Subcutaneous abdominal adipose tissue (tissue), 5 donors: Measurements from ENCODE around the gene SUMO1.

Source experiments
- H3K27ac ChIP-seq: one replicate; pipeline ENCODE4 v1.7.0; 2013; ENCODE audit warnings: low read depth, mild to moderate bottlenecking, inconsistent platforms, low read length, moderate library complexity
- H3K27me3 ChIP-seq, 5 donors: one replicate each; pipeline ENCODE4 v1.7.0; 2013; ENCODE audit warnings: low read length in 5 of 5, inconsistent platforms in 1 of 5; ENCODE audit not compliant: control insufficient read depth in 5 of 5, insufficient read depth in 4 of 5
- H3K36me3 ChIP-seq, 5 donors: one replicate each; pipeline ENCODE4 v1.7.0; 2013; ENCODE audit warnings: low read length in 5 of 5; ENCODE audit not compliant: control insufficient read depth in 5 of 5, insufficient read depth in 5 of 5
- H3K4me1 ChIP-seq, 5 donors: one replicate each; pipeline ENCODE4 v1.7.0; 2013; ENCODE audit warnings: low read length in 5 of 5, mild to moderate bottlenecking in 3 of 5, moderate library complexity in 1 of 5; ENCODE audit not compliant: control insufficient read depth in 5 of 5, insufficient read depth in 5 of 5
- H3K4me3 ChIP-seq, 5 donors: one replicate each; pipeline ENCODE4 v1.7.0; 2013; ENCODE audit warnings: low read length in 5 of 5, low read depth in 1 of 5
- H3K9ac ChIP-seq, 5 donors: one replicate each; pipeline ENCODE4 v1.7.0; 2013; ENCODE audit warnings: low read length in 5 of 5, mild to moderate bottlenecking in 4 of 5, moderate library complexity in 3 of 5
- H3K9me3 ChIP-seq, 5 donors: one replicate each; pipeline ENCODE4 v1.7.0; 2013; ENCODE audit warnings: low read length in 5 of 5; ENCODE audit not compliant: control insufficient read depth in 5 of 5
- donor health status: healthy.
- donor health status: healthy.
- donor health status: healthy.
- donor health status: healthy.
- donor health status: healthy.

SUMO1 gene

DNA sequence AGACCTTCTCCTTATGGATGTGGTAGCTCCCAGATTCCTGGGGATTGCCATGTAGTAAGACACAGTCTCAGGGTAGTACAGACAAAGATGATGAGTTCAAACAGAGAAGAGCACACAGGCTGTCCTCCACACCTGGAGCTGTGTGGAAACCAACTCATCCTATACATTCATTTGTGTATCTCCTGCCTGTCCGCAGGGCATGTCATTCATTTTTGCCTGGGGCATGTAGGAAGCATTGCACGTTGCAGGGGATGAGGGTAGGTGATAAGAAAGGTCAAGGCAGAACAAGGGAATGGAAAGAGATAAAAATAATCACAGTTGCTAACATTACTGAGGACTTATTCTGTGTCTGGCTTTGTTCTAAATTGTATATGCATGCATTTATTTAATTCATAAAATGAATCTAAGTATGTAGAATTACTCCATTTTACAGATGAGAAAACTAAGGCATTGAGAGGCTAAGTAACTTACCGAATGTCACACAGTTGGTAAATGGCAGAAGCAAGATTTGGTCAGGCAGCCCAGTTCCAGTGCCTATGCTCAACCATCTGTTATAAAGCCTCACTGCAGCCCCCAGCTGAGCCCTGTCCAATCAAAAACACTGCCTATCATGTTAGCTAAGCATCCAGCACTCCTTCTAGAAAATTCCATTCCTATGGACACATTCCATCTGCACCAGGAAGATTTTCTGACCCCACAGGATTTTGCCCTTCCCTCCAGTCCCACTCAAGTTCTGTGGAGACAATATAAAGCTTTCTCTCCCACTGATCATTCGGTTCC lies 81.0 kb downstream of the SUMO1 start:
- Histone ChIP-seq H3K36me3 (no peaks in the 10 kb centered on the region), H3K9ac (no peak overlapping the region), H3K4me1 (no peaks in the 10 kb centered on the region), H3K27me3 (no peaks in the 10 kb centered on the region), H3K9me3 (no peaks in the 10 kb centered on the region), H3K27ac (no peak overlapping the region), H3K4me3 (no peak overlapping the region)
